Liver (tissue), 9 donors: Measurements from ENCODE around the gene WDR74. TPM values are rescaled to one million over a fixed set of nuclear protein-coding genes. Genes with fewer than 3 reads are reported as not detected.

Source experiments
- DNase-seq: peaks from one replicate; pipeline ENCODE4 v3.0.0-alpha.2; 2017; ENCODE audit warnings: low spot score
- H3K27ac ChIP-seq, 2 donors: one replicate each; pipeline ENCODE4 v1.7.0; 2013; ENCODE audit warnings: inconsistent platforms in 2 of 2, low read length in 2 of 2, control low read depth in 1 of 2, low read depth in 1 of 2, mild to moderate bottlenecking in 1 of 2
- H3K27me3 ChIP-seq, 4 donors: one replicate each; pipeline versions ENCODE4 v1.6.1 to v1.7.0; 2013; ENCODE audit warnings: low read length in 3 of 4, inconsistent platforms in 1 of 4, mild to moderate bottlenecking in 1 of 4, moderate library complexity in 1 of 4; ENCODE audit not compliant: control insufficient read depth in 4 of 4, insufficient read depth in 4 of 4
- H3K36me3 ChIP-seq, 4 donors: one replicate each; pipeline versions ENCODE4 v1.6.1 to v1.7.0; 2013; ENCODE audit warnings: low read length in 3 of 4, mild to moderate bottlenecking in 3 of 4, low read depth in 1 of 4, moderate library complexity in 1 of 4; ENCODE audit not compliant: control insufficient read depth in 4 of 4, insufficient read depth in 3 of 4
- H3K4me1 ChIP-seq, 4 donors: one replicate each; pipeline versions ENCODE4 v1.6.1 to v1.7.0; 2013; ENCODE audit warnings: low read length in 3 of 4, mild to moderate bottlenecking in 3 of 4, moderate library complexity in 1 of 4; ENCODE audit not compliant: control insufficient read depth in 4 of 4, insufficient read depth in 4 of 4
- H3K4me3 ChIP-seq, 3 donors: one replicate each; pipeline versions ENCODE4 v1.6.1 to v1.7.0; 2013; ENCODE audit warnings: low read length in 3 of 3, control low read depth in 1 of 3, low read depth in 1 of 3, mild to moderate bottlenecking in 1 of 3
- H3K9ac ChIP-seq, 2 donors: one replicate each; pipeline ENCODE4 v1.7.0; 2013; ENCODE audit warnings: low read length in 2 of 2, mild to moderate bottlenecking in 2 of 2, moderate library complexity in 2 of 2, control low read depth in 1 of 2, low read depth in 1 of 2
- H3K9me3 ChIP-seq, 4 donors: one replicate each; pipeline versions ENCODE4 v1.6.1 to v1.7.0; 2013; ENCODE audit warnings: low read length in 3 of 4; ENCODE audit not compliant: control insufficient read depth in 4 of 4
- ATF3 ChIP-seq: IDR thresholded peaks from 2 replicates; pipeline ENCODE4 v1.6.1; 2016; ENCODE audit warnings: antibody characterized with exemption
- EGR1 ChIP-seq, 2 donors: IDR thresholded peaks; 2 replicates each; pipeline ENCODE4 v1.6.1; 2016 to 2018; ENCODE audit warnings: antibody characterized with exemption in 2 of 2, low read depth in 2 of 2
- FOXA1 ChIP-seq: IDR thresholded peaks from 2 replicates; pipeline ENCODE4 v1.6.1; 2016; ENCODE audit warnings: antibody characterized with exemption
- FOXA2 ChIP-seq: IDR thresholded peaks from 2 replicates; pipeline ENCODE4 v1.6.1; 2016; ENCODE audit warnings: antibody characterized with exemption
- GABPA ChIP-seq, 2 donors: IDR thresholded peaks in 1 of 2; conservative IDR thresholded peaks in 1 of 2; 2 replicates each; pipeline ENCODE4 v1.6.1; 2016; ENCODE audit warnings: antibody characterized with exemption in 2 of 2, mild to moderate bottlenecking in 1 of 2, moderate library complexity in 1 of 2
- HNF4A ChIP-seq, 2 donors: conservative IDR thresholded peaks; 2 replicates each; pipeline ENCODE4 v1.6.1; 2016; ENCODE audit warnings: antibody characterized with exemption in 2 of 2, mild to moderate bottlenecking in 2 of 2
- HNF4G ChIP-seq: IDR thresholded peaks from 2 replicates; pipeline ENCODE4 v1.6.1; 2016; ENCODE audit warnings: antibody characterized with exemption
- JUND ChIP-seq, 2 donors: IDR thresholded peaks; 2 replicates each; pipeline ENCODE4 v1.6.1; 2016; ENCODE audit warnings: antibody characterized with exemption in 2 of 2
- MAX ChIP-seq: IDR thresholded peaks from 2 replicates; pipeline ENCODE4 v1.6.1; 2016; ENCODE audit warnings: antibody characterized with exemption
- NR2F2 ChIP-seq: IDR thresholded peaks from 2 replicates; pipeline ENCODE4 v1.6.1; 2016; ENCODE audit warnings: antibody characterized with exemption
- RAD21 ChIP-seq, 2 donors: IDR thresholded peaks; 2 replicates each; pipeline ENCODE4 v1.6.1; 2016; ENCODE audit warnings: antibody characterized with exemption in 2 of 2, mild to moderate bottlenecking in 2 of 2
- RXRA ChIP-seq, 2 donors: IDR thresholded peaks; 2 replicates each; pipeline ENCODE4 v1.6.1; 2017 to 2018; ENCODE audit warnings: antibody characterized with exemption in 2 of 2, mild to moderate bottlenecking in 1 of 2
- SP1 ChIP-seq: IDR thresholded peaks from 2 replicates; pipeline ENCODE4 v1.6.1; 2018; ENCODE audit warnings: antibody characterized with exemption, mild to moderate bottlenecking
- TAF1 ChIP-seq: conservative IDR thresholded peaks from 2 replicates; pipeline ENCODE4 v1.6.1; 2016; ENCODE audit warnings: antibody characterized with exemption, mild to moderate bottlenecking
- YY1 ChIP-seq: IDR thresholded peaks from 2 replicates; pipeline ENCODE4 v1.6.1; 2016; ENCODE audit warnings: antibody characterized with exemption, mild to moderate bottlenecking
- WGBS: extraction: QIAGEN DNeasy Blood & Tissue Kit; methylation state at CpG from one replicate; pipeline ENCODE4 v1.1.7; 2013; 5-methylcytosine and 5-hydroxymethylcytosine counted together
- polyA plus RNA-seq, 2 donors: library from polyadenylated mRNA; stranded (reverse) in 1 of 2; unstranded in 1 of 2; fragments of 200-250 nt in 1 of 2; fragments of >200 nt in 1 of 2; fragmentation: Nextera tagmentation in 1 of 2; extraction: Ambion mirVana in 1 of 2; gene quantifications; one replicate each; pipeline versions ENCODE4 v1.2.1 to v1.2.3, GENCODE V29; 2013 to 2015
- total RNA-seq, 2 donors: library from RNA; depleted of rRNA; stranded (reverse); fragments of >200 nt; gene quantifications; one replicate each; pipeline ENCODE4 v1.2.3, GENCODE V29; 2014
- TF ChIP-seq, protein P1 (sequence below): IDR thresholded peaks from 2 replicates; pipeline ENCODE4 v1.6.1; 2016; ENCODE audit warnings: antibody characterized with exemption
- TF ChIP-seq, protein P2 (sequence below): IDR thresholded peaks from 2 replicates; pipeline ENCODE4 v1.6.1; 2016; ENCODE audit warnings: antibody characterized with exemption, mild to moderate bottlenecking
- TF ChIP-seq, protein P3 (sequence below): fragments of 150-350 bp; IDR thresholded peaks from 2 replicates; pipeline ENCODE4 v1.5.1; 2017; ENCODE audit warnings: improper control_type of control experiment, low read depth, low read length; ENCODE audit not compliant: missing input control
- donor health status: healthy.
- donor health status: healthy.
- donor health status: healthy.
- donor health status: healthy.
- donor health status: healthy.

WDR74 gene
- total and polyA plus RNA-seq, 4 donors: 17.1 to 22.5 (median 20.5) TPM

DNA sequence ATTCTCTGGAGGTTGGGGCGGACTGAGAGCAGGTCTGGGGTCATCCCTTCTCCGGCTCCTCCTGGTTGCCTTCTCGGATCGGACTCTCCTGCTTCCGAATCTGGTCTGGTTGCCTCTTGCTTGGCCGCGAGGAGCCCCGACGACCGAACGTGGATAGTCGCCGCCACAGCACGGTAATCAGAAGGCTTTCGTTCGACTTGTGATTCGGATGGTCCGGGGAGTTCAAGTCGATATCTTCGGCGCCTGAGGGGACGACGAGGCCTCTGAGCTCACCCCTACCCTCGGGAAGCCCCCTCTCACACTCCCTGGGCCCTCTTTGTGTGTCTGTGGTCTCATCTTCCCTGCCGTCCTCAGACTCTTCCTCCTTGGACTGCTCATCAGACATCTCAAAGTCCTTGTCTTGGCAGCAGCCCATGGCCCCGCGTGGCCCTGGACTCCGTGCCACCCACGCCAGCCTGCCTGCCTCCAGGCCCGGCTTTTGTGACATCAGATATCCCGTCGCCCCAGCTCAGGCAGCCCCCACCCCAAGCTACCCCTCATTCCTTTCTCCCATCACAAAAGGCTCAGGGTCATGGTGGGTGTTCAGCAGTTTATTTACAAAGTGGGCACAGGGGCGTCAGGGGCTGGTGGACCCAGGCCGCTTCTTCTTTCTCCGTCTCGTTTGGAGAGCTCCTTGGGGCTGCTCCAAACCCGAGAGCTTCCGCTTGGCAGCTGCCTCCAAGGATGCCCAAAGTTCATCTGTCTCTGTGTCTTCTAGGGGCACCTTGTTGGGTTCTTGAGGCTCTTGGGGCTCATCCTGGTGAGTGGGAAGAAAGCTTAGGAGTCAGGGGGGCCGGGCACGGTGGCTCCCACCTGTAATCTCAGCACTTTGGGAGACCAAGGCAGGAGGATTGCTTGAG, 6.8 kb downstream of the WDR74 start, which contains the start of gene TEX54:
TEX54 (minus strand) TSS at position 506 of the 899 bp plus-strand sequence.
- Histone ChIP-seq H3K4me1 (peaks cover 2 to 35% (median 28%) of the 10 kb centered on the region in 4 donors), H3K36me3 (peaks cover 6 to 32% (median 11%) of the 10 kb centered on the region in 4 donors), H3K4me3 (peak within 1 kb of the TSS; percentile 89 to 97 (median 92)), H3K9ac (peak within 1 kb of the TSS; percentile 79 to 80), H3K27me3 (no peaks in the 10 kb centered on the region), H3K27ac (peak within 1 kb of the TSS; percentile 95 to 97), H3K9me3 (no peaks in the 10 kb centered on the region)
- WGBS: 10% methylated on average over 40 of the region's 40 CpGs
- TF ChIP-seq EGR1 (IDR thresholded peaks at IDR 0.05; ENCODE audit: low read depth in 2 of 2) (peak in 1 of 2 donors; percentile 25), TAF1 (no peak), MAX (no peak), GABPA (IDR thresholded peaks at IDR 0.05 in 1 of 2, conservative IDR thresholded peaks at IDR 0.05 in 1 of 2) (no peak), RAD21 (IDR thresholded peaks at IDR 0.05) (no peak)
- TF ChIP-seq, protein P1, sequence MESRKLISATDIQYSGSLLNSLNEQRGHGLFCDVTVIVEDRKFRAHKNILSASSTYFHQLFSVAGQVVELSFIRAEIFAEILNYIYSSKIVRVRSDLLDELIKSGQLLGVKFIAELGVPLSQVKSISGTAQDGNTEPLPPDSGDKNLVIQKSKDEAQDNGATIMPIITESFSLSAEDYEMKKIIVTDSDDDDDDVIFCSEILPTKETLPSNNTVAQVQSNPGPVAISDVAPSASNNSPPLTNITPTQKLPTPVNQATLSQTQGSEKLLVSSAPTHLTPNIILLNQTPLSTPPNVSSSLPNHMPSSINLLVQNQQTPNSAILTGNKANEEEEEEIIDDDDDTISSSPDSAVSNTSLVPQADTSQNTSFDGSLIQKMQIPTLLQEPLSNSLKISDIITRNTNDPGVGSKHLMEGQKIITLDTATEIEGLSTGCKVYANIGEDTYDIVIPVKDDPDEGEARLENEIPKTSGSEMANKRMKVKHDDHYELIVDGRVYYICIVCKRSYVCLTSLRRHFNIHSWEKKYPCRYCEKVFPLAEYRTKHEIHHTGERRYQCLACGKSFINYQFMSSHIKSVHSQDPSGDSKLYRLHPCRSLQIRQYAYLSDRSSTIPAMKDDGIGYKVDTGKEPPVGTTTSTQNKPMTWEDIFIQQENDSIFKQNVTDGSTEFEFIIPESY: no peak
- peak; percentile 43 for DNase-seq

DNA sequence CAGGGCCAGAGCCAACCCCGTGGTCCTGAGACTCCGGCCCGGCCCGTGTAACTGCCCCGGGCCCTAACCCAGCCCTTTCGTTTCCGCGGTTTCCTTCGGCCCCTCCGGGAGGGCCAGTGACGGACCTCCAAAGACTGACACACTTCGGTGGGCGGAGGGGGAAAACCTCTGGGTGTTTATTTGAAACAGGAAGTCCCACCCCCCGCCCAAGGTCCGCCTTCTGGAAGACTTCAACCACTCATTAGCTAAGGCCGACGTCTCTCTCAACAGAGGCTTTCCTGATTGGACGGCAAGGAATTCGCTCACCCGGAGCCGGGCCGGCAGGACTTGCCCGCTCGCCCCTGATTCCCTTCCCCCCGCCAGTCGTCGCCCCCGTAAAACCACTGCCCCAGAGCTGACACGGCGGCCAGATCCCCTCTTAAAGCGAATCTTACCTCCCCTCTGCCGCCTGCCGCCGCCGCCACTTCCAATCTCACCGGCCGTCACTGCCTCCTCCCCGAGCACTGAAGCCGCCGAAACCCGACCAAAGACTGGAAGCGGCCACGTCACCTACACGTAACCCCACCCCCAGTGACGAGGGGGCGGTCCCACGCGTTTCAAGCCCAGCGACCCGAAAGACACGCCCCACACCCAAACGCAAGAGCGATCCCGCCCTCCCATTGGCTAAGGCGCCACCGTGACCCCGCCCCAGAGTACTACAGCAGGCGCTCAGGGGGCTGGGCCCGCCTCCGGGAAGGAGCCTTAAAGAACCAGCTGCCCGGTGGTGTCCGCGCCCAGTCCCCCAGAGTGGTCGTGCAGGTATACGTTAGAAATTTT, 7.7 kb downstream of the WDR74 start, which contains the start of gene STX5:
STX5 (minus strand) TSS at position 532 of the 816 bp plus-strand sequence. CDS start 808 bp downstream, outside the sequence.
- Histone ChIP-seq H3K27me3 (no peaks in the 10 kb centered on the region), H3K9me3 (no peaks in the 10 kb centered on the region), H3K4me3 (peak within 1 kb of the TSS; percentile 89 to 97 (median 92)), H3K9ac (peak within 1 kb of the TSS; percentile 80 to 86), H3K4me1 (peaks cover 2 to 33% (median 27%) of the 10 kb centered on the region in 4 donors), H3K36me3 (peaks cover 6 to 40% (median 20%) of the 10 kb centered on the region in 4 donors), H3K27ac (peak within 1 kb of the TSS; percentile 95 to 97)
- peak; percentile 100 for DNase-seq
- under 1% methylated on average over 65 of the region's 65 CpGs for WGBS
- no peak for TF ChIP-seq NR2F2
- TF ChIP-seq SP1: peak; percentile 88
- TF ChIP-seq, protein P2, sequence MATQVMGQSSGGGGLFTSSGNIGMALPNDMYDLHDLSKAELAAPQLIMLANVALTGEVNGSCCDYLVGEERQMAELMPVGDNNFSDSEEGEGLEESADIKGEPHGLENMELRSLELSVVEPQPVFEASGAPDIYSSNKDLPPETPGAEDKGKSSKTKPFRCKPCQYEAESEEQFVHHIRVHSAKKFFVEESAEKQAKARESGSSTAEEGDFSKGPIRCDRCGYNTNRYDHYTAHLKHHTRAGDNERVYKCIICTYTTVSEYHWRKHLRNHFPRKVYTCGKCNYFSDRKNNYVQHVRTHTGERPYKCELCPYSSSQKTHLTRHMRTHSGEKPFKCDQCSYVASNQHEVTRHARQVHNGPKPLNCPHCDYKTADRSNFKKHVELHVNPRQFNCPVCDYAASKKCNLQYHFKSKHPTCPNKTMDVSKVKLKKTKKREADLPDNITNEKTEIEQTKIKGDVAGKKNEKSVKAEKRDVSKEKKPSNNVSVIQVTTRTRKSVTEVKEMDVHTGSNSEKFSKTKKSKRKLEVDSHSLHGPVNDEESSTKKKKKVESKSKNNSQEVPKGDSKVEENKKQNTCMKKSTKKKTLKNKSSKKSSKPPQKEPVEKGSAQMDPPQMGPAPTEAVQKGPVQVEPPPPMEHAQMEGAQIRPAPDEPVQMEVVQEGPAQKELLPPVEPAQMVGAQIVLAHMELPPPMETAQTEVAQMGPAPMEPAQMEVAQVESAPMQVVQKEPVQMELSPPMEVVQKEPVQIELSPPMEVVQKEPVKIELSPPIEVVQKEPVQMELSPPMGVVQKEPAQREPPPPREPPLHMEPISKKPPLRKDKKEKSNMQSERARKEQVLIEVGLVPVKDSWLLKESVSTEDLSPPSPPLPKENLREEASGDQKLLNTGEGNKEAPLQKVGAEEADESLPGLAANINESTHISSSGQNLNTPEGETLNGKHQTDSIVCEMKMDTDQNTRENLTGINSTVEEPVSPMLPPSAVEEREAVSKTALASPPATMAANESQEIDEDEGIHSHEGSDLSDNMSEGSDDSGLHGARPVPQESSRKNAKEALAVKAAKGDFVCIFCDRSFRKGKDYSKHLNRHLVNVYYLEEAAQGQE: peak; percentile 84
- TF ChIP-seq FOXA1: no peak
- no peak for TF ChIP-seq RAD21 (IDR thresholded peaks at IDR 0.05)
- TF ChIP-seq HNF4G: no peak
- TF ChIP-seq JUND (IDR thresholded peaks at IDR 0.05): no peak
- TF ChIP-seq HNF4A (conservative IDR thresholded peaks at IDR 0.05): peak in 1 of 2 donors; percentile 7
- no peak for TF ChIP-seq YY1
- peak in 1 of 2 donors; percentile 30 for TF ChIP-seq RXRA (IDR thresholded peaks at IDR 0.05)
- TF ChIP-seq MAX: no peak
- no peak for TF ChIP-seq FOXA2
- TF ChIP-seq, protein P3, sequence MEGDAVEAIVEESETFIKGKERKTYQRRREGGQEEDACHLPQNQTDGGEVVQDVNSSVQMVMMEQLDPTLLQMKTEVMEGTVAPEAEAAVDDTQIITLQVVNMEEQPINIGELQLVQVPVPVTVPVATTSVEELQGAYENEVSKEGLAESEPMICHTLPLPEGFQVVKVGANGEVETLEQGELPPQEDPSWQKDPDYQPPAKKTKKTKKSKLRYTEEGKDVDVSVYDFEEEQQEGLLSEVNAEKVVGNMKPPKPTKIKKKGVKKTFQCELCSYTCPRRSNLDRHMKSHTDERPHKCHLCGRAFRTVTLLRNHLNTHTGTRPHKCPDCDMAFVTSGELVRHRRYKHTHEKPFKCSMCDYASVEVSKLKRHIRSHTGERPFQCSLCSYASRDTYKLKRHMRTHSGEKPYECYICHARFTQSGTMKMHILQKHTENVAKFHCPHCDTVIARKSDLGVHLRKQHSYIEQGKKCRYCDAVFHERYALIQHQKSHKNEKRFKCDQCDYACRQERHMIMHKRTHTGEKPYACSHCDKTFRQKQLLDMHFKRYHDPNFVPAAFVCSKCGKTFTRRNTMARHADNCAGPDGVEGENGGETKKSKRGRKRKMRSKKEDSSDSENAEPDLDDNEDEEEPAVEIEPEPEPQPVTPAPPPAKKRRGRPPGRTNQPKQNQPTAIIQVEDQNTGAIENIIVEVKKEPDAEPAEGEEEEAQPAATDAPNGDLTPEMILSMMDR: no peak
- TF ChIP-seq EGR1 (IDR thresholded peaks at IDR 0.05; ENCODE audit: low read depth in 2 of 2): peak in 1 of 2 donors; percentile 19
- TF ChIP-seq ATF3: no peak
- TF ChIP-seq TAF1: peak; percentile 82
- TF ChIP-seq, protein P1: peak; percentile 53
- TF ChIP-seq GABPA (IDR thresholded peaks at IDR 0.05 in 1 of 2, conservative IDR thresholded peaks at IDR 0.05 in 1 of 2): peak; percentile 87 to 94
